H1 (cell line): Measurements from ENCODE around the gene LAMA3. TPM values are rescaled to one million over a fixed set of nuclear protein-coding genes. Genes with fewer than 3 reads are reported as not detected.

Experiments used
- CTCF ChIA-PET: fragments of 300-600 bp; sonication (Branson Sonifier 250); formaldehyde crosslinking; loops from one replicate; lab custom pipeline; 2021; ENCODE audit not compliant: partially characterized antibody; lab: Charles Lee
- POLR2A ChIA-PET: fragments of 300-600 bp; sonication (Branson Sonifier 250); formaldehyde crosslinking; loops from one replicate; lab custom pipeline; 2021; ENCODE audit warnings: inconsistent platforms; ENCODE audit not compliant: partially characterized antibody; lab: Charles Lee
- DNase-seq, 2 experiments: peaks; one replicate each; pipeline versions ENCODE4 v3.0.0 to v3.0.0-alpha.2; 2010 to 2022; ENCODE audit warnings: low spot score in 2 of 2, low read depth in 1 of 2, mixed read lengths in 1 of 2
- FAIRE-seq: peaks from 2 replicates; lab custom pipeline; 2011; peaks lifted over from hg19 to GRCh38; lab: Jason Lieb, UNC
- H2AFZ ChIP-seq: 2 replicates; pipeline ENCODE4 v1.8.1; 2012; ENCODE audit warnings: low read length, inconsistent platforms
- H2AK5ac ChIP-seq: 2 replicates; pipeline ENCODE4 v1.6.1; 2013; ENCODE audit warnings: low read depth, low read length
- H2BK120ac ChIP-seq: replicated peaks from 2 replicates; pipeline ENCODE3; 2013; ENCODE audit warnings: low read depth, low read length, inconsistent platforms
- H2BK12ac ChIP-seq: 2 replicates; pipeline ENCODE4 v1.6.1; 2013; ENCODE audit warnings: low read depth, low read length
- H2BK15ac ChIP-seq: 2 replicates; pipeline ENCODE4 v1.6.1; 2013; ENCODE audit warnings: low read length
- H2BK20ac ChIP-seq: 2 replicates; pipeline ENCODE4 v1.6.1; 2013; ENCODE audit warnings: low read length
- H2BK5ac ChIP-seq: 2 replicates; pipeline ENCODE4 v1.6.1; 2013; ENCODE audit warnings: low read depth, low read length
- H3K14ac ChIP-seq: 2 replicates; pipeline ENCODE4 v1.6.1; 2013; ENCODE audit warnings: inconsistent platforms; ENCODE audit not compliant: insufficient read length
- H3K18ac ChIP-seq: 2 replicates; pipeline ENCODE4 v1.6.1; 2013; ENCODE audit warnings: low read length; ENCODE audit errors: extremely low read depth
- H3K23ac ChIP-seq: 2 replicates; pipeline ENCODE4 v1.6.1; 2013; ENCODE audit warnings: inconsistent platforms; ENCODE audit not compliant: insufficient read length
- H3K23me2 ChIP-seq: 2 replicates; pipeline ENCODE4 v1.6.1; 2013; ENCODE audit warnings: low read depth, low read length
- H3K27ac ChIP-seq: 2 replicates; pipeline ENCODE4 v1.6.1; 2011; ENCODE audit warnings: low read depth, low read length, inconsistent platforms
- H3K27me3 ChIP-seq, 4 experiments: replicated peaks in 1 of 4; 1 replicate in 1 of 4; 2 replicates in 3 of 4; pipeline versions ENCODE4 v1.6.1 to v1.8.1; 2011 to 2013; ENCODE audit warnings: low read length in 3 of 4, mild to moderate bottlenecking in 3 of 4, inconsistent platforms in 2 of 4, mixed read lengths in 2 of 4, moderate library complexity in 1 of 4; ENCODE audit not compliant: control insufficient read depth in 3 of 4, insufficient read depth in 3 of 4; ENCODE audit errors: extremely low read depth in 1 of 4
- H3K36me3 ChIP-seq, 4 experiments: 2 replicates each; pipeline versions ENCODE4 v1.6.1 to v1.8.1; 2011 to 2013; ENCODE audit warnings: mild to moderate bottlenecking in 4 of 4, low read length in 3 of 4, moderate library complexity in 2 of 4, control low read depth in 1 of 4, inconsistent platforms in 1 of 4; ENCODE audit not compliant: insufficient read depth in 4 of 4, control insufficient read depth in 2 of 4
- H3K4ac ChIP-seq: replicated peaks from 2 replicates; pipeline ENCODE3; 2013; ENCODE audit warnings: low read length, low read depth, mixed read lengths, inconsistent platforms; ENCODE audit not compliant: insufficient read length
- H3K4me1 ChIP-seq, 4 experiments: replicated peaks in 1 of 4; 1 replicate in 1 of 4; 2 replicates in 3 of 4; pipeline versions ENCODE4 v1.6.1 to v1.8.1; 2011 to 2013; ENCODE audit warnings: low read length in 3 of 4, inconsistent platforms in 2 of 4, mixed read lengths in 1 of 4; ENCODE audit not compliant: insufficient read depth in 4 of 4, control insufficient read depth in 3 of 4
- H3K4me2 ChIP-seq, 2 experiments: 2 replicates each; pipeline versions ENCODE4 v1.6.1 to v1.8.1; 2011 to 2013; ENCODE audit warnings: low read depth in 2 of 2, low read length in 2 of 2, control low read depth in 1 of 2, inconsistent platforms in 1 of 2, mild to moderate bottlenecking in 1 of 2; ENCODE audit not compliant: insufficient read depth in 1 of 2
- H3K4me3 ChIP-seq, 4 experiments: fragments of 200-600, 300-600 bp in 1 of 4; sonication (generic), shearing (Covaris generic), sonication (Bioruptor Twin) in 1 of 4; 2 replicates each; pipeline versions ENCODE4 v1.5.1 to v1.8.1; 2011 to 2016; ENCODE audit warnings: low read length in 4 of 4, low read depth in 3 of 4, control low read depth in 2 of 4, inconsistent platforms in 2 of 4, mild to moderate bottlenecking in 2 of 4, mixed read lengths in 1 of 4, moderate library complexity in 1 of 4; ENCODE audit not compliant: insufficient read depth in 2 of 4; ENCODE audit errors: extremely low read depth in 1 of 4
- H3K56ac ChIP-seq: replicated peaks from 2 replicates; pipeline ENCODE3; 2013; ENCODE audit warnings: low read depth, mild to moderate bottlenecking, mixed read lengths, low read length, inconsistent platforms; ENCODE audit not compliant: insufficient read length
- H3K79me1 ChIP-seq: 2 replicates; pipeline ENCODE4 v1.6.1; 2013; ENCODE audit warnings: low read depth, low read length, control low read depth
- H3K79me2 ChIP-seq, 2 experiments: 2 replicates each; pipeline versions ENCODE4 v1.6.1 to v1.8.1; 2012 to 2013; ENCODE audit warnings: low read length in 2 of 2, mild to moderate bottlenecking in 2 of 2, inconsistent platforms in 1 of 2; ENCODE audit not compliant: insufficient read depth in 2 of 2, control insufficient read depth in 1 of 2
- H3K9ac ChIP-seq, 4 experiments: replicated peaks in 1 of 4; 1 replicate in 1 of 4; 2 replicates in 3 of 4; pipeline versions ENCODE4 v1.6.1 to v1.8.1; 2011 to 2013; ENCODE audit warnings: low read depth in 3 of 4, low read length in 3 of 4, control low read depth in 2 of 4, mild to moderate bottlenecking in 2 of 4, moderate library complexity in 2 of 4, inconsistent platforms in 1 of 4; ENCODE audit errors: extremely low read depth in 1 of 4
- H3K9me3 ChIP-seq, 2 experiments: 2 replicates each; pipeline versions ENCODE4 v1.6.1 to v1.8.1; 2012 to 2013; ENCODE audit warnings: mild to moderate bottlenecking in 2 of 2, moderate library complexity in 2 of 2, control low read depth in 1 of 2, inconsistent platforms in 1 of 2, low read depth in 1 of 2, low read length in 1 of 2, mixed read lengths in 1 of 2; ENCODE audit not compliant: insufficient read depth in 2 of 2
- H4K20me1 ChIP-seq, 2 experiments: replicated peaks in 1 of 2; 2 replicates each; pipeline versions ENCODE3 to v1.8.1; 2011 to 2013; ENCODE audit warnings: inconsistent platforms in 2 of 2, low read length in 2 of 2, mild to moderate bottlenecking in 1 of 2; ENCODE audit not compliant: insufficient read depth in 2 of 2, control insufficient read depth in 1 of 2
- H4K5ac ChIP-seq: 2 replicates; pipeline ENCODE4 v1.6.1; 2013; ENCODE audit warnings: low read length, low read depth, mixed read lengths, inconsistent platforms; ENCODE audit not compliant: insufficient read length
- H4K8ac ChIP-seq: 2 replicates; pipeline ENCODE4 v1.8.0; 2013; ENCODE audit warnings: mild to moderate bottlenecking, moderate library complexity, low read length, inconsistent platforms; ENCODE audit not compliant: insufficient read depth; ENCODE audit errors: extremely low read depth
- H4K91ac ChIP-seq: replicated peaks from 2 replicates; pipeline ENCODE3; 2013; ENCODE audit warnings: low read length, mixed read lengths, inconsistent platforms; ENCODE audit not compliant: insufficient read length
- FOSL1 ChIP-seq: IDR thresholded peaks from 2 replicates; pipeline ENCODE4 v1.6.1; 2011; ENCODE audit warnings: mild to moderate bottlenecking, low read depth, low read length, moderate library complexity; ENCODE audit not compliant: insufficient read depth
- HDAC6 ChIP-seq: IDR thresholded peaks from one replicate; pipeline ENCODE4 v1.7.1; 2012; ENCODE audit warnings: low read depth, mild to moderate bottlenecking, inconsistent platforms, low read length, moderate library complexity
- RAD21 ChIP-seq, 2 experiments: IDR thresholded peaks in 1 of 2; conservative IDR thresholded peaks in 1 of 2; 2 replicates each; pipeline ENCODE4 v1.6.1; 2011; ENCODE audit warnings: low read depth in 2 of 2, low read length in 2 of 2, improper control_type of control experiment in 1 of 2, inconsistent platforms in 1 of 2, mild to moderate bottlenecking in 1 of 2, moderate library complexity in 1 of 2
- RBBP5 ChIP-seq: IDR thresholded peaks from 2 replicates; pipeline ENCODE4 v1.7.1; 2012; ENCODE audit warnings: low read depth, mild to moderate bottlenecking, inconsistent platforms, low read length, moderate library complexity, borderline replicate concordance
- RFX5 ChIP-seq: IDR thresholded peaks from 2 replicates; pipeline ENCODE4 v1.6.1; 2011; ENCODE audit warnings: low read depth, low read length, improper control_type of control experiment, borderline replicate concordance
- RNF2 ChIP-seq: fragments of 200-900, 300-1000 bp; sonication (generic); IDR thresholded peaks from 2 replicates; pipeline ENCODE4 v1.7.1; 2016; ENCODE audit warnings: borderline replicate concordance, low read depth, mild to moderate bottlenecking, antibody characterized with exemption, low read length; ENCODE audit not compliant: poor library complexity, severe bottlenecking; ENCODE audit errors: missing control alignments
- SIX5 ChIP-seq: IDR thresholded peaks from 2 replicates; pipeline ENCODE4 v1.6.1; 2011; ENCODE audit warnings: mild to moderate bottlenecking, low read depth, low read length
- SUZ12 ChIP-seq: fragments of 200-600 bp; sonication (generic); IDR thresholded peaks from 2 replicates; pipeline ENCODE4 v1.6.1; 2012; ENCODE audit warnings: mild to moderate bottlenecking, inconsistent platforms, low read length, moderate library complexity, mixed read lengths
- WGBS, 2 experiments: shearing (Covaris generic) in 1 of 2; methylation state at CpG; one replicate each; pipeline versions ENCODE4 v1.1.6 to v1.1.7; 2013 to 2015; ENCODE audit warnings: low lambda C conversion rate in 2 of 2, mixed read lengths in 2 of 2, inconsistent platforms in 1 of 2, low coverage in 1 of 2, missing lambda C conversion rate in 1 of 2; ENCODE audit not compliant: insufficient replicate concordance in 2 of 2, insufficient coverage in 1 of 2, insufficient read length in 1 of 2; ENCODE audit errors: extremely low coverage in 1 of 2, missing lambda C conversion rate in 1 of 2; 5-methylcytosine and 5-hydroxymethylcytosine counted together
- polyA plus RNA-seq, 7 experiments: library from polyadenylated mRNA; depleted of rRNA in 3 of 7; stranded (reverse) in 5 of 7; unstranded in 2 of 7; fragments of >200 nt in 5 of 7; fragments of 200-250 nt in 2 of 7; gene quantifications; 1 replicate in 5 of 7; 2 replicates in 1 of 7; 4 replicates in 1 of 7; pipeline versions ENCODE4 v1.2.1 to v1.2.3, GENCODE V29; 2011 to 2013; ENCODE audit warnings: missing spikeins in 2 of 7, mixed read lengths in 2 of 7
- total RNA-seq: library from RNA; stranded (reverse); fragmentation: NEBNext Ultra II Directional; extraction: Animal tissue kit (Norgen Biotek cat#: 25700); gene quantifications from 2 replicates; pipeline ENCODE4 v1.2.1, GENCODE V29; 2021
- TF ChIP-seq, protein P1 (sequence below), 3 experiments: IDR thresholded peaks; 1 replicate in 2 of 3; 2 replicates in 1 of 3; pipeline versions ENCODE4 v1.5.1 to v1.6.1; 2011; ENCODE audit warnings: low read length in 3 of 3, mild to moderate bottlenecking in 3 of 3, inconsistent platforms in 2 of 3, low read depth in 1 of 3, moderate library complexity in 1 of 3; ENCODE audit not compliant: insufficient read depth in 1 of 3; ENCODE audit errors: control extremely low read depth in 1 of 3
- TF ChIP-seq, protein P2 (sequence below): IDR thresholded peaks from 2 replicates; pipeline ENCODE4 v1.6.1; 2011; ENCODE audit warnings: low read depth, mild to moderate bottlenecking, low read length; ENCODE audit not compliant: insufficient read depth

Gene LAMA3
- total and polyA plus RNA-seq, 2 of the 8 experiments (the other 6 are each of a cell fraction or from before 2014, with no cell fraction given): 0.76 to 5.0 TPM

DNA sequence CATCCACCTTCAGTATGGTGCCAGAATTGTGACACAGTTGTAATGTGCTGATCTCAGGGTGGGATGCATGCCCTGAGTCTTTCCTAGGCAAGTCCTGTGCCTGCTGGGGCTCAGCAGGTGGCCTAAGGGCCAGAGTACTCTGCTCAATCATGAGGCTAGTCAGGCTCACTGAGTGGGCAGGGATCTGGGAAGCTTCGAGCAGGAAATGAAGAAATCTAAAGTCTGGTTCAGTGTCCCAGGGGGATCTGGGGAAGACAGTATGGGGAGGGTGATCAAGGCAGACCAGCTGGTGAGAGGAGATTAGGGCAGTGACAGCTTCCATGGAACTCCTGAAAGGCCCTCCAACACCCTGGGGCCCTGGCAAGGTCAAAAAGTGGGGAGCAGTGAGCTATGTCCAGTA is 17.7 kb upstream of the LAMA3 start:
- Histone ChIP-seq H3K23ac (no peak overlapping the region), H3K27me3 (no peaks in the 10 kb centered on the region), H3K23me2 (no peaks in the 10 kb centered on the region), H3K4ac (no peak overlapping the region), H4K91ac (no peak overlapping the region), H4K20me1 (no peaks in the 10 kb centered on the region), H4K8ac (no peak overlapping the region), H3K79me2 (no peaks in the 10 kb centered on the region), H2BK15ac (0 out of 2 replicates have a peak overlapping the region, but pooled peaks have one; percentile 34), H3K4me1 (peaks cover 0 to 2% (median under 1%) of the 10 kb centered on the region in 4 experiments; a peak in 2 of 7 replicates), H3K4me3 (no peak overlapping the region), H3K9me3 (no peaks in the 10 kb centered on the region), H3K79me1 (no peaks in the 10 kb centered on the region), H3K36me3 (no peaks in the 10 kb centered on the region), H3K14ac (no peak overlapping the region), H2BK20ac (no peak overlapping the region), H4K5ac (no peak overlapping the region), H3K18ac (no peak overlapping the region), H2BK5ac (no peak overlapping the region), H3K4me2 (no peak overlapping the region), H2AFZ (no peak overlapping the region), H2AK5ac (no peak overlapping the region), H3K9ac (no peak overlapping the region), H2BK120ac (no peak overlapping the region), H3K56ac (no peak overlapping the region), H2BK12ac (no peak overlapping the region), H3K27ac (no peak overlapping the region)
- no peak for FAIRE-seq
- WGBS, 2 experiments: 75% methylated on average over 1 of the region's 1 CpG; no CpG with 5 or more reads in 1 of the 2 experiments
- CTCF ChIA-PET: no interaction called here
- POLR2A ChIA-PET: interaction anchor here (1.1 kb wide), 1 partner anchor 24 kb away, joined by 4 read pairs; no protein-coding TSS in a partner anchor
- no peak for DNase-seq
- TF ChIP-seq, protein P1, sequence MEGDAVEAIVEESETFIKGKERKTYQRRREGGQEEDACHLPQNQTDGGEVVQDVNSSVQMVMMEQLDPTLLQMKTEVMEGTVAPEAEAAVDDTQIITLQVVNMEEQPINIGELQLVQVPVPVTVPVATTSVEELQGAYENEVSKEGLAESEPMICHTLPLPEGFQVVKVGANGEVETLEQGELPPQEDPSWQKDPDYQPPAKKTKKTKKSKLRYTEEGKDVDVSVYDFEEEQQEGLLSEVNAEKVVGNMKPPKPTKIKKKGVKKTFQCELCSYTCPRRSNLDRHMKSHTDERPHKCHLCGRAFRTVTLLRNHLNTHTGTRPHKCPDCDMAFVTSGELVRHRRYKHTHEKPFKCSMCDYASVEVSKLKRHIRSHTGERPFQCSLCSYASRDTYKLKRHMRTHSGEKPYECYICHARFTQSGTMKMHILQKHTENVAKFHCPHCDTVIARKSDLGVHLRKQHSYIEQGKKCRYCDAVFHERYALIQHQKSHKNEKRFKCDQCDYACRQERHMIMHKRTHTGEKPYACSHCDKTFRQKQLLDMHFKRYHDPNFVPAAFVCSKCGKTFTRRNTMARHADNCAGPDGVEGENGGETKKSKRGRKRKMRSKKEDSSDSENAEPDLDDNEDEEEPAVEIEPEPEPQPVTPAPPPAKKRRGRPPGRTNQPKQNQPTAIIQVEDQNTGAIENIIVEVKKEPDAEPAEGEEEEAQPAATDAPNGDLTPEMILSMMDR (IDR thresholded peaks at IDR 0.05; ENCODE audit: control extremely low read depth in 1 of 3, insufficient read depth in 1 of 3, low read depth in 1 of 3, low read length in 3 of 3): no peak
- TF ChIP-seq FOSL1: no peak
- no peak for TF ChIP-seq SIX5
- TF ChIP-seq, protein P2, sequence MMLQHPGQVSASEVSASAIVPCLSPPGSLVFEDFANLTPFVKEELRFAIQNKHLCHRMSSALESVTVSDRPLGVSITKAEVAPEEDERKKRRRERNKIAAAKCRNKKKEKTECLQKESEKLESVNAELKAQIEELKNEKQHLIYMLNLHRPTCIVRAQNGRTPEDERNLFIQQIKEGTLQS: no peak
- no peak for TF ChIP-seq RNF2
- TF ChIP-seq SUZ12: no peak
- TF ChIP-seq RAD21 (IDR thresholded peaks at IDR 0.05 in 1 of 2, conservative IDR thresholded peaks at IDR 0.05 in 1 of 2; ENCODE audit: low read depth in 2 of 2, low read length in 2 of 2): no peak
- no peak for TF ChIP-seq HDAC6
- TF ChIP-seq RBBP5: no peak
- no peak for TF ChIP-seq RFX5
